SU-DHL-6 (cell line): ENCODE results near the gene ARHGEF28.

Source experiments
- EZH2phosphoT487 ChIP-seq: fragments of 200-600 bp; sonication (generic), shearing (Covaris generic); conservative IDR thresholded peaks from 2 replicates; pipeline ENCODE4 v1.6.1; 2018; ENCODE audit warnings: mild to moderate bottlenecking, antibody characterized with exemption, low read length, moderate library complexity, mixed read lengths
- TF ChIP-seq, protein P1 (sequence below): fragments of 200-600 bp; sonication (generic); IDR thresholded peaks from one replicate; pipeline ENCODE4 v1.5.1; 2017; ENCODE audit warnings: antibody characterized with exemption, mild to moderate bottlenecking, low read length, moderate library complexity; ENCODE audit not compliant: insufficient read depth, poor library complexity, severe bottlenecking

DNA sequence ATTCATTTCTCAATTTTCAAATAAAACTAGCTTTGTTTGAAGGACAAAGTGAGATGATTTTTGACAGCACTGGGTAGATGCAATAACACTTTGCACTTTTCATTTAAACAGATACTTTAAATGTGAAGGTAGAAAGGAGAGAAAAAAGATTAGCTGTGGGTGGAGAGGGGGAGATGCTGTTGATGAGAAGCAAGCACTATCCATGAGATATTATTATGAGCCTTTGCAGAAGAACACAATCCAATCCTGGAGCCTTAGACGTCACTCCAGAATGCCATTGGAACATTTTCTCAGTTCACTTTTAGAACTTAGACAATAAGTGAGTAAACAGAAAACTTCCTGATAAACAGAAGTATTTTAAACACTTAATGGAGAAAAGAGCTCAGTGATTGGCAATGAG, 351.1 kb downstream of the ARHGEF28 start:
- TF ChIP-seq, protein P1, sequence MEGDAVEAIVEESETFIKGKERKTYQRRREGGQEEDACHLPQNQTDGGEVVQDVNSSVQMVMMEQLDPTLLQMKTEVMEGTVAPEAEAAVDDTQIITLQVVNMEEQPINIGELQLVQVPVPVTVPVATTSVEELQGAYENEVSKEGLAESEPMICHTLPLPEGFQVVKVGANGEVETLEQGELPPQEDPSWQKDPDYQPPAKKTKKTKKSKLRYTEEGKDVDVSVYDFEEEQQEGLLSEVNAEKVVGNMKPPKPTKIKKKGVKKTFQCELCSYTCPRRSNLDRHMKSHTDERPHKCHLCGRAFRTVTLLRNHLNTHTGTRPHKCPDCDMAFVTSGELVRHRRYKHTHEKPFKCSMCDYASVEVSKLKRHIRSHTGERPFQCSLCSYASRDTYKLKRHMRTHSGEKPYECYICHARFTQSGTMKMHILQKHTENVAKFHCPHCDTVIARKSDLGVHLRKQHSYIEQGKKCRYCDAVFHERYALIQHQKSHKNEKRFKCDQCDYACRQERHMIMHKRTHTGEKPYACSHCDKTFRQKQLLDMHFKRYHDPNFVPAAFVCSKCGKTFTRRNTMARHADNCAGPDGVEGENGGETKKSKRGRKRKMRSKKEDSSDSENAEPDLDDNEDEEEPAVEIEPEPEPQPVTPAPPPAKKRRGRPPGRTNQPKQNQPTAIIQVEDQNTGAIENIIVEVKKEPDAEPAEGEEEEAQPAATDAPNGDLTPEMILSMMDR, result no peak
- no peak for TF ChIP-seq EZH2phosphoT487
